NB4 (cell line): ENCODE data around the gene SWI5.

Source experiments
- DNase-seq: peaks from one replicate; pipeline ENCODE4 v3.0.0; 2010; ENCODE audit warnings: low read depth
- H3K4me3 ChIP-seq: one replicate; pipeline ENCODE4 v1.5.1; 2011; ENCODE audit warnings: mild to moderate bottlenecking, low read depth, low read length, moderate library complexity
- CTCF ChIP-seq: IDR thresholded peaks from one replicate; pipeline ENCODE4 v1.5.1; 2012; ENCODE audit warnings: low read depth, low read length
- MAX ChIP-seq: IDR thresholded peaks from 2 replicates; pipeline ENCODE4 v1.6.1; 2011; ENCODE audit warnings: low read depth, low read length
- MYC ChIP-seq: IDR thresholded peaks from 2 replicates; pipeline ENCODE4 v1.6.1; 2011; ENCODE audit warnings: low read depth, low read length
- POLR2A ChIP-seq: IDR thresholded peaks from 2 replicates; pipeline ENCODE4 v1.6.1; 2011; ENCODE audit warnings: mild to moderate bottlenecking; ENCODE audit not compliant: insufficient read length; ENCODE audit errors: extremely low read depth

Gene SWI5

GRCh38 chr9:128335914-128336313 is 59.8 kb downstream of the SWI5 start:
- no peak for TF ChIP-seq MAX
- no peak for TF ChIP-seq CTCF
- no peak for TF ChIP-seq MYC
- no peak for TF ChIP-seq POLR2A
- no peak for DNase-seq
- H3K4me3 ChIP-seq = no peak overlapping the region

GRCh38 chr9:128337936-128338335 is 61.9 kb downstream of the SWI5 start:
- H3K4me3 ChIP-seq = no peak overlapping the region
- no peak for DNase-seq
- no peak for TF ChIP-seq MAX
- TF ChIP-seq CTCF = no peak
- no peak for TF ChIP-seq MYC
- no peak for TF ChIP-seq POLR2A
